Liver (tissue), 9 donors: ENCODE measurements around the gene EVC. TPM values are rescaled to one million over a fixed set of nuclear protein-coding genes. Genes with fewer than 3 reads are reported as not detected.

Experiments used
- DNase-seq: peaks from one replicate; pipeline ENCODE4 v3.0.0-alpha.2; 2017; ENCODE audit warnings: low spot score
- H3K27ac ChIP-seq, 2 donors: one replicate each; pipeline ENCODE4 v1.7.0; 2013; ENCODE audit warnings: inconsistent platforms in 2 of 2, low read length in 2 of 2, control low read depth in 1 of 2, low read depth in 1 of 2, mild to moderate bottlenecking in 1 of 2
- H3K27me3 ChIP-seq, 4 donors: one replicate each; pipeline versions ENCODE4 v1.6.1 to v1.7.0; 2013; ENCODE audit warnings: low read length in 3 of 4, inconsistent platforms in 1 of 4, mild to moderate bottlenecking in 1 of 4, moderate library complexity in 1 of 4; ENCODE audit not compliant: control insufficient read depth in 4 of 4, insufficient read depth in 4 of 4
- H3K36me3 ChIP-seq, 4 donors: one replicate each; pipeline versions ENCODE4 v1.6.1 to v1.7.0; 2013; ENCODE audit warnings: low read length in 3 of 4, mild to moderate bottlenecking in 3 of 4, low read depth in 1 of 4, moderate library complexity in 1 of 4; ENCODE audit not compliant: control insufficient read depth in 4 of 4, insufficient read depth in 3 of 4
- H3K4me1 ChIP-seq, 4 donors: one replicate each; pipeline versions ENCODE4 v1.6.1 to v1.7.0; 2013; ENCODE audit warnings: low read length in 3 of 4, mild to moderate bottlenecking in 3 of 4, moderate library complexity in 1 of 4; ENCODE audit not compliant: control insufficient read depth in 4 of 4, insufficient read depth in 4 of 4
- H3K4me3 ChIP-seq, 3 donors: one replicate each; pipeline versions ENCODE4 v1.6.1 to v1.7.0; 2013; ENCODE audit warnings: low read length in 3 of 3, control low read depth in 1 of 3, low read depth in 1 of 3, mild to moderate bottlenecking in 1 of 3
- H3K9ac ChIP-seq, 2 donors: one replicate each; pipeline ENCODE4 v1.7.0; 2013; ENCODE audit warnings: low read length in 2 of 2, mild to moderate bottlenecking in 2 of 2, moderate library complexity in 2 of 2, control low read depth in 1 of 2, low read depth in 1 of 2
- H3K9me3 ChIP-seq, 4 donors: one replicate each; pipeline versions ENCODE4 v1.6.1 to v1.7.0; 2013; ENCODE audit warnings: low read length in 3 of 4; ENCODE audit not compliant: control insufficient read depth in 4 of 4
- CTCF ChIP-seq: fragments of 150-350 bp; IDR thresholded peaks from 2 replicates; pipeline ENCODE4 v1.5.1; 2017; ENCODE audit warnings: improper control_type of control experiment, low read depth, low read length; ENCODE audit not compliant: missing input control
- EGR1 ChIP-seq, 2 donors: IDR thresholded peaks; 2 replicates each; pipeline ENCODE4 v1.6.1; 2016 to 2018; ENCODE audit warnings: antibody characterized with exemption in 2 of 2, low read depth in 2 of 2
- FOXA1 ChIP-seq: IDR thresholded peaks from 2 replicates; pipeline ENCODE4 v1.6.1; 2016; ENCODE audit warnings: antibody characterized with exemption
- FOXA2 ChIP-seq: IDR thresholded peaks from 2 replicates; pipeline ENCODE4 v1.6.1; 2016; ENCODE audit warnings: antibody characterized with exemption
- GABPA ChIP-seq, 2 donors: IDR thresholded peaks in 1 of 2; conservative IDR thresholded peaks in 1 of 2; 2 replicates each; pipeline ENCODE4 v1.6.1; 2016; ENCODE audit warnings: antibody characterized with exemption in 2 of 2, mild to moderate bottlenecking in 1 of 2, moderate library complexity in 1 of 2
- HNF4A ChIP-seq, 2 donors: conservative IDR thresholded peaks; 2 replicates each; pipeline ENCODE4 v1.6.1; 2016; ENCODE audit warnings: antibody characterized with exemption in 2 of 2, mild to moderate bottlenecking in 2 of 2
- HNF4G ChIP-seq: IDR thresholded peaks from 2 replicates; pipeline ENCODE4 v1.6.1; 2016; ENCODE audit warnings: antibody characterized with exemption
- JUND ChIP-seq, 2 donors: IDR thresholded peaks; 2 replicates each; pipeline ENCODE4 v1.6.1; 2016; ENCODE audit warnings: antibody characterized with exemption in 2 of 2
- MAX ChIP-seq: IDR thresholded peaks from 2 replicates; pipeline ENCODE4 v1.6.1; 2016; ENCODE audit warnings: antibody characterized with exemption
- NR2F2 ChIP-seq: IDR thresholded peaks from 2 replicates; pipeline ENCODE4 v1.6.1; 2016; ENCODE audit warnings: antibody characterized with exemption
- RAD21 ChIP-seq, 2 donors: IDR thresholded peaks; 2 replicates each; pipeline ENCODE4 v1.6.1; 2016; ENCODE audit warnings: antibody characterized with exemption in 2 of 2, mild to moderate bottlenecking in 2 of 2
- REST ChIP-seq: IDR thresholded peaks from 2 replicates; pipeline ENCODE4 v1.6.1; 2016; ENCODE audit warnings: antibody characterized with exemption, mild to moderate bottlenecking
- RXRA ChIP-seq, 2 donors: IDR thresholded peaks; 2 replicates each; pipeline ENCODE4 v1.6.1; 2017 to 2018; ENCODE audit warnings: antibody characterized with exemption in 2 of 2, mild to moderate bottlenecking in 1 of 2
- SP1 ChIP-seq: IDR thresholded peaks from 2 replicates; pipeline ENCODE4 v1.6.1; 2018; ENCODE audit warnings: antibody characterized with exemption, mild to moderate bottlenecking
- TAF1 ChIP-seq: conservative IDR thresholded peaks from 2 replicates; pipeline ENCODE4 v1.6.1; 2016; ENCODE audit warnings: antibody characterized with exemption, mild to moderate bottlenecking
- YY1 ChIP-seq: IDR thresholded peaks from 2 replicates; pipeline ENCODE4 v1.6.1; 2016; ENCODE audit warnings: antibody characterized with exemption, mild to moderate bottlenecking
- ZBTB33 ChIP-seq: IDR thresholded peaks from 2 replicates; pipeline ENCODE4 v1.6.1; 2016; ENCODE audit warnings: antibody characterized with exemption
- WGBS: extraction: QIAGEN DNeasy Blood & Tissue Kit; methylation state at CpG from one replicate; pipeline ENCODE4 v1.1.7; 2013; 5-methylcytosine and 5-hydroxymethylcytosine counted together
- polyA plus RNA-seq, 2 donors: library from polyadenylated mRNA; stranded (reverse) in 1 of 2; unstranded in 1 of 2; fragments of 200-250 nt in 1 of 2; fragments of >200 nt in 1 of 2; fragmentation: Nextera tagmentation in 1 of 2; extraction: Ambion mirVana in 1 of 2; gene quantifications; one replicate each; pipeline versions ENCODE4 v1.2.1 to v1.2.3, GENCODE V29; 2013 to 2015
- total RNA-seq, 2 donors: library from RNA; depleted of rRNA; stranded (reverse); fragments of >200 nt; gene quantifications; one replicate each; pipeline ENCODE4 v1.2.3, GENCODE V29; 2014
- donor health status: healthy.
- donor health status: healthy.
- donor health status: healthy.
- donor health status: healthy.
- donor health status: healthy.

The EVC gene
- total and polyA plus RNA-seq, 4 donors, result 0.76 to 10.9 (median 3.2) TPM

- WGBS, result 72% methylated on average over 5 of the region's 5 CpGs
- no peak for DNase-seq
- no peaks in the 10 kb centered on the region for H3K36me3 ChIP-seq
- no peaks in the 10 kb centered on the region for H3K4me1 ChIP-seq
- no peak overlapping the region for H3K4me3 ChIP-seq
- H3K27me3 ChIP-seq, result no peaks in the 10 kb centered on the region
- H3K27ac ChIP-seq, result no peak overlapping the region
- TF ChIP-seq JUND (IDR thresholded peaks at IDR 0.05) (no peak), CTCF (no peak), FOXA1 (no peak), EGR1 (IDR thresholded peaks at IDR 0.05; ENCODE audit: low read depth in 2 of 2) (no peak), ZBTB33 (no peak), HNF4G (no peak), TAF1 (no peak), REST (no peak), NR2F2 (no peak), FOXA2 (no peak), RXRA (IDR thresholded peaks at IDR 0.05) (no peak), MAX (no peak), HNF4A (conservative IDR thresholded peaks at IDR 0.05) (no peak), YY1 (no peak), GABPA (IDR thresholded peaks at IDR 0.05 in 1 of 2, conservative IDR thresholded peaks at IDR 0.05 in 1 of 2) (no peak), RAD21 (IDR thresholded peaks at IDR 0.05) (no peak), SP1 (no peak)
- no peak overlapping the region for H3K9ac ChIP-seq
- H3K9me3 ChIP-seq, result peaks cover 0 to 2% (median 0%) of the 10 kb centered on the region in 4 donors
Measured at GRCh38 chr4:5700459-5700858, 10.5 kb upstream of the EVC start.

- no peak for DNase-seq
- 93% methylated on average over 8 of the region's 8 CpGs for WGBS
- Histone ChIP-seq H3K9ac (no peak overlapping the region), H3K27ac (no peak overlapping the region), H3K9me3 (peaks cover 0 to 2% (median 0%) of the 10 kb centered on the region in 4 donors), H3K36me3 (no peaks in the 10 kb centered on the region), H3K4me1 (no peaks in the 10 kb centered on the region), H3K27me3 (no peaks in the 10 kb centered on the region), H3K4me3 (no peak overlapping the region)
- TF ChIP-seq YY1, result no peak
- TF ChIP-seq EGR1 (IDR thresholded peaks at IDR 0.05; ENCODE audit: low read depth in 2 of 2), result no peak
- TF ChIP-seq SP1, result no peak
Measured at GRCh38 chr4:5701971-5702370, 9.0 kb upstream of the EVC start.
